HepG2 (cell line): ENCODE measurements around the gene ATP9B. TPM values are rescaled to one million over a fixed set of nuclear protein-coding genes. Genes with fewer than 3 reads are reported as not detected.

Source experiments
- ATAC-seq: fragments of 200-7000 bp; cut with Tn5 transposase; 3 replicates; pipeline ENCODE4 v1.9.1; 2020; ENCODE audit warnings: mild to moderate bottlenecking, moderate library complexity
- BruUV-seq: library from RNA; stranded (reverse); fragments of 400-500 nt; replicated peaks from 2 replicates; lab custom pipeline; 2021; lab: Mats Ljungman, UMichigan
- CTCF ChIA-PET: fragments of 300-600 bp; formaldehyde crosslinking; extraction: SDS; loops from one replicate; lab custom pipeline; 2021; ENCODE audit warnings: low total read pairs, inconsistent platforms, low intra/inter-chr PET ratio; lab: Yijun Ruan, JAX
- POLR2A ChIA-PET: fragments of 350-600 bp; sonication (Branson Sonifier 250); formaldehyde crosslinking; loops from one replicate; lab custom pipeline; 2020; ENCODE audit warnings: antibody characterized with exemption, inconsistent platforms; lab: Yijun Ruan, JAX
- DNase-seq: peaks from one replicate; pipeline ENCODE4 v3.0.0-alpha.2; 2015; ENCODE audit warnings: low spot score
- FAIRE-seq: peaks from 3 replicates; lab custom pipeline; 2011; peaks lifted over from hg19 to GRCh38; lab: Jason Lieb, UNC
- H2AFZ ChIP-seq: one replicate; pipeline ENCODE4 v1.6.1; 2011; ENCODE audit warnings: low read length, inconsistent platforms
- H3K27ac ChIP-seq: fragments of 300-600 bp; 3 replicates; pipeline ENCODE4 v1.8.0; 2011; ENCODE audit warnings: mixed run types, mild to moderate bottlenecking, mixed read lengths, low read length, inconsistent platforms; ENCODE audit not compliant: insufficient read depth; ENCODE audit errors: extremely low read length
- H3K27me3 ChIP-seq, 2 experiments: fragments of 200-600 bp in 1 of 2; 2 replicates in 1 of 2; 3 replicates in 1 of 2; pipeline versions ENCODE4 v1.6.0 to v1.8.0; 2011; ENCODE audit warnings: low read length in 2 of 2, mild to moderate bottlenecking in 2 of 2, moderate library complexity in 2 of 2, inconsistent platforms in 1 of 2; ENCODE audit not compliant: insufficient read depth in 2 of 2, control insufficient read depth in 1 of 2
- H3K36me3 ChIP-seq, 2 experiments: fragments of 200-600 bp in 1 of 2; replicated peaks in 1 of 2; 2 replicates in 1 of 2; 3 replicates in 1 of 2; pipeline versions ENCODE4 v1.5.1 to v1.8.0; 2011; ENCODE audit warnings: low read length in 2 of 2, inconsistent platforms in 1 of 2; ENCODE audit not compliant: insufficient read depth in 2 of 2, control insufficient read depth in 1 of 2
- H3K4me1 ChIP-seq: 2 replicates; pipeline ENCODE4 v1.5.1; 2012; ENCODE audit warnings: low read length, inconsistent platforms; ENCODE audit not compliant: insufficient read depth
- H3K4me2 ChIP-seq: 2 replicates; pipeline ENCODE4 v1.6.0; 2011; ENCODE audit warnings: low read depth, low read length, inconsistent platforms
- H3K4me3 ChIP-seq, 3 experiments: fragments of 200-600 bp in 1 of 3; sonication (generic), shearing (Covaris generic) in 1 of 3; replicated peaks in 1 of 3; 2 replicates each; pipeline ENCODE4 v1.5.1; 2011 to 2016; ENCODE audit warnings: low read length in 3 of 3, inconsistent platforms in 2 of 3, low read depth in 2 of 3, mild to moderate bottlenecking in 2 of 3, control low read depth in 1 of 3, mixed read lengths in 1 of 3; ENCODE audit not compliant: insufficient read depth in 1 of 3
- H3K79me2 ChIP-seq: one replicate; pipeline ENCODE4 v1.6.1; 2011; ENCODE audit warnings: low read length, inconsistent platforms; ENCODE audit not compliant: insufficient read depth
- H3K9ac ChIP-seq: 2 replicates; pipeline ENCODE4 v1.6.0; 2011; ENCODE audit warnings: mild to moderate bottlenecking, low read depth, low read length, inconsistent platforms; ENCODE audit not compliant: insufficient read depth
- H3K9me3 ChIP-seq: 2 replicates; pipeline ENCODE4 v1.5.1; 2012; ENCODE audit warnings: mild to moderate bottlenecking, low read length
- H4K20me1 ChIP-seq: 2 replicates; pipeline ENCODE4 v1.6.0; 2011; ENCODE audit warnings: inconsistent platforms, mild to moderate bottlenecking, low read length, moderate library complexity; ENCODE audit not compliant: insufficient read depth
- ARNTL ChIP-seq: sonication (generic); formaldehyde crosslinking; IDR thresholded peaks from 2 replicates; pipeline ENCODE4 v1.4.0; 2020; ENCODE audit warnings: mild to moderate bottlenecking, missing genetic modification reagents
- CBX5 ChIP-seq: sonication (generic); formaldehyde crosslinking; IDR thresholded peaks from 2 replicates; pipeline ENCODE4 v1.4.0; 2020; ENCODE audit warnings: missing genetic modification reagents, borderline replicate concordance
- HMGA1 ChIP-seq: sonication (generic); formaldehyde crosslinking; conservative IDR thresholded peaks from 2 replicates; pipeline ENCODE4 v1.4.0; 2020; ENCODE audit warnings: missing genetic modification reagents
- HOXD1 ChIP-seq: sonication (generic); formaldehyde crosslinking; IDR thresholded peaks from 2 replicates; pipeline ENCODE4 v1.5.0; 2020; ENCODE audit warnings: missing genetic modification reagents
- JDP2 ChIP-seq: sonication (generic); formaldehyde crosslinking; IDR thresholded peaks from 2 replicates; pipeline ENCODE4 v1.8.1; 2022; ENCODE audit warnings: missing genetic modification reagents, borderline replicate concordance
- MEIS2 ChIP-seq: sonication (generic); formaldehyde crosslinking; IDR thresholded peaks from 2 replicates; pipeline ENCODE4 v1.9.0; 2021; ENCODE audit warnings: mild to moderate bottlenecking, missing genetic modification reagents
- NBN ChIP-seq: fragments of 450-650 bp; conservative IDR thresholded peaks from 2 replicates; pipeline ENCODE4 v1.6.1; 2017
- NFE2L2 ChIP-seq: fragments of 150-350 bp; IDR thresholded peaks from 2 replicates; pipeline ENCODE4 v1.6.1; 2014; ENCODE audit warnings: low read length
- REPIN1 ChIP-seq: sonication (generic); formaldehyde crosslinking; IDR thresholded peaks from 2 replicates; pipeline ENCODE4 v1.8.0; 2022; ENCODE audit warnings: missing genetic modification reagents, low read depth, mild to moderate bottlenecking, borderline replicate concordance
- SOX13 ChIP-seq, 3 experiments: fragments of 450-650 bp in 1 of 3; sonication (generic) in 1 of 3; formaldehyde crosslinking in 1 of 3; IDR thresholded peaks in 2 of 3; conservative IDR thresholded peaks in 1 of 3; 2 replicates each; pipeline versions ENCODE4 v1.5.0 to v1.6.1; 2016 to 2020; ENCODE audit warnings: antibody characterized with exemption in 1 of 3, mild to moderate bottlenecking in 1 of 3, missing compliant biosample characterization in 1 of 3, missing genetic modification reagents in 1 of 3, moderate library complexity in 1 of 3
- ZBTB3 ChIP-seq: sonication (generic); formaldehyde crosslinking; IDR thresholded peaks from 2 replicates; pipeline ENCODE4 v1.4.0; 2020; ENCODE audit warnings: low read depth, mild to moderate bottlenecking, moderate library complexity, missing genetic modification reagents, borderline replicate concordance
- ZFP36L2 ChIP-seq: sonication (generic); formaldehyde crosslinking; IDR thresholded peaks from 2 replicates; pipeline ENCODE4 v1.4.0; 2020; ENCODE audit warnings: missing genetic modification reagents
- ZNF101 ChIP-seq: sonication (generic); formaldehyde crosslinking; IDR thresholded peaks from 2 replicates; pipeline ENCODE4 v1.4.0; 2020; ENCODE audit warnings: mild to moderate bottlenecking, low read depth, missing genetic modification reagents, borderline replicate concordance
- ZNF33B ChIP-seq: sonication (generic); formaldehyde crosslinking; IDR thresholded peaks from 2 replicates; pipeline ENCODE4 v1.5.1; 2020; ENCODE audit warnings: mild to moderate bottlenecking, missing genetic modification reagents
- ZNF850 ChIP-seq: sonication (generic); formaldehyde crosslinking; conservative IDR thresholded peaks from 2 replicates; pipeline ENCODE4 v1.9.0; 2021; ENCODE audit warnings: mild to moderate bottlenecking, missing genetic modification reagents
- WGBS: methylation state at CpG from one replicate; pipeline ENCODE4 v1.1.6; 2017; ENCODE audit warnings: low lambda C conversion rate; 5-methylcytosine and 5-hydroxymethylcytosine counted together
- in situ Hi-C: cut with HindIII; loops from 2 replicates; pipeline ENCODE4 v1.10.0; 2017; ENCODE audit warnings: low pct_unique_long_range_greater_than_20kb; ENCODE audit not compliant: extremely low pct_ligation_motif_present
- intact Hi-C: fragments of 100-400 bp; cut with micrococcal nuclease; formaldehyde crosslinking; loops from one replicate; pipeline ENCODE4 v1.10.0; 2022; ENCODE audit not compliant: unreplicated experiment
- polyA plus RNA-seq, 8 experiments: library from polyadenylated mRNA; depleted of rRNA in 3 of 8; stranded (reverse) in 7 of 8; unstranded in 1 of 8; fragments of >200 nt; fragmentation: Illumina TruSeq in 4 of 8; extraction: Trizol in 4 of 8; gene quantifications; 2 replicates each; pipeline versions ENCODE4 v1.2.1 to v1.2.3, GENCODE V29; 2011 to 2016; ENCODE audit warnings: low read depth in 4 of 8, missing spikeins in 1 of 8, mixed read lengths in 1 of 8; ENCODE audit not compliant: insufficient read depth in 1 of 8
- total RNA-seq, 5 experiments: library from RNA; depleted of rRNA; stranded (reverse); fragments of >200 nt; fragmentation: Illumina TruSeq; extraction: Trizol; gene quantifications; 2 replicates each; pipeline ENCODE4 v1.2.3, GENCODE V29; 2016; ENCODE audit warnings: low read depth in 1 of 5
- TF ChIP-seq, protein P1 (sequence below): sonication (generic); formaldehyde crosslinking; IDR thresholded peaks from 2 replicates; pipeline ENCODE4 v1.4.0; 2020; ENCODE audit warnings: mild to moderate bottlenecking, missing genetic modification reagents
- TF ChIP-seq, protein P2 (sequence below): sonication (generic); formaldehyde crosslinking; IDR thresholded peaks from 2 replicates; pipeline ENCODE4 v1.4.0; 2020; ENCODE audit warnings: missing genetic modification reagents
- TF ChIP-seq, protein P3 (sequence below): IDR thresholded peaks from 2 replicates; pipeline ENCODE4 v1.6.1; 2018; ENCODE audit warnings: missing genetic modification reagents, mild to moderate bottlenecking, missing compliant biosample characterization
- TF ChIP-seq, protein P4 (sequence below): sonication (generic); formaldehyde crosslinking; IDR thresholded peaks from 2 replicates; pipeline ENCODE4 v1.8.0; 2023; ENCODE audit warnings: mild to moderate bottlenecking, missing genetic modification reagents

ATP9B gene
- total and polyA plus RNA-seq, 2 of the 13 experiments (the other 11 are each of a cell fraction or from before 2014, with no cell fraction given): 10.8 to 11.3 TPM

DNA sequence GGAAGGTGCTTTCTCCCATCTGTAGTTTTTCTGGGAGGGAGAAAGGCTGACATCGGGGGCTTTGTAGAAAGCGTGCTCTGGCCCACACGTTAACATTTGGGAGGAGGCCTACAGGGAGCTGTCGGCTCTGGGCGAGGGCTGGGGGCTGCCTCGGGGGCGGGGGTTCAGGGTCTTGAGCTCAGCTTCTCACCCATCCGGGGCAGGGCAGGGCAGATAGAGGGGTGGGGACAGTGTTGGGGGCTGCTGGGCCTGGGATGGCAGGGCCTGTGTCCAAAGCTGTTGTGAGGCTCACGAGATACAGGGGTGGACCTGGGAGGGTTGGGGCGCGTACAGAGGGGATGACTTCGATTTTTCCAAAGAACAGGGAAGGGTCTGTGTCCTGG, 353.6 kb downstream of the ATP9B start:
- in situ Hi-C loops: no loop called here
- POLR2A ChIA-PET: no interaction called here

More for the DNA sequence above, 353.6 kb downstream of the ATP9B start:
- BruUV-seq: no TSS peak
- Histone ChIP-seq H3K4me1 (no peaks in the 10 kb centered on the region), H3K36me3 (no peaks in the 10 kb centered on the region), H2AFZ (no peak overlapping the region), H3K4me3 (no peak overlapping the region), H4K20me1 (0 out of 2 replicates have a peak, but pooled peaks cover 2% of the 10 kb centered on the region), H3K9ac (no peak overlapping the region), H3K4me2 (no peak overlapping the region), H3K79me2 (no peaks in the 10 kb centered on the region), H3K27ac (no peak overlapping the region), H3K9me3 (no peaks in the 10 kb centered on the region), H3K27me3 (peaks cover 18 to 79% of the 10 kb centered on the region in 2 experiments; a peak in 4 of 5 replicates)
- CTCF ChIA-PET: no interaction called here
- no peak for FAIRE-seq
- no peak for ATAC-seq
- WGBS: 30% methylated on average over 7 of the region's 12 CpGs
- TF ChIP-seq HMGA1 (CRISPR knock-in tag) (no peak), NFE2L2 (no peak), CBX5 (CRISPR knock-in tag) (no peak), MEIS2 (CRISPR knock-in tag) (no peak), ZNF101 (no peak), ZNF850 (CRISPR knock-in tag) (no peak), HOXD1 (CRISPR knock-in tag) (no peak), REPIN1 (CRISPR knock-in tag) (no peak), ZBTB3 (CRISPR knock-in tag) (no peak), ARNTL (no peak), SOX13 (IDR thresholded peaks at IDR 0.05) (no peak), SOX13 (CRISPR knock-in tag; conservative IDR thresholded peaks at IDR 0.05 in 1 of 2, IDR thresholded peaks at IDR 0.05 in 1 of 2) (no peak), ZNF33B (no peak), JDP2 (CRISPR knock-in tag) (no peak), ZFP36L2 (no peak), NBN (no peak)
- TF ChIP-seq, protein P1, sequence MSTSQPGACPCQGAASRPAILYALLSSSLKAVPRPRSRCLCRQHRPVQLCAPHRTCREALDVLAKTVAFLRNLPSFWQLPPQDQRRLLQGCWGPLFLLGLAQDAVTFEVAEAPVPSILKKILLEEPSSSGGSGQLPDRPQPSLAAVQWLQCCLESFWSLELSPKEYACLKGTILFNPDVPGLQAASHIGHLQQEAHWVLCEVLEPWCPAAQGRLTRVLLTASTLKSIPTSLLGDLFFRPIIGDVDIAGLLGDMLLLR: no peak
- TF ChIP-seq, protein P2, sequence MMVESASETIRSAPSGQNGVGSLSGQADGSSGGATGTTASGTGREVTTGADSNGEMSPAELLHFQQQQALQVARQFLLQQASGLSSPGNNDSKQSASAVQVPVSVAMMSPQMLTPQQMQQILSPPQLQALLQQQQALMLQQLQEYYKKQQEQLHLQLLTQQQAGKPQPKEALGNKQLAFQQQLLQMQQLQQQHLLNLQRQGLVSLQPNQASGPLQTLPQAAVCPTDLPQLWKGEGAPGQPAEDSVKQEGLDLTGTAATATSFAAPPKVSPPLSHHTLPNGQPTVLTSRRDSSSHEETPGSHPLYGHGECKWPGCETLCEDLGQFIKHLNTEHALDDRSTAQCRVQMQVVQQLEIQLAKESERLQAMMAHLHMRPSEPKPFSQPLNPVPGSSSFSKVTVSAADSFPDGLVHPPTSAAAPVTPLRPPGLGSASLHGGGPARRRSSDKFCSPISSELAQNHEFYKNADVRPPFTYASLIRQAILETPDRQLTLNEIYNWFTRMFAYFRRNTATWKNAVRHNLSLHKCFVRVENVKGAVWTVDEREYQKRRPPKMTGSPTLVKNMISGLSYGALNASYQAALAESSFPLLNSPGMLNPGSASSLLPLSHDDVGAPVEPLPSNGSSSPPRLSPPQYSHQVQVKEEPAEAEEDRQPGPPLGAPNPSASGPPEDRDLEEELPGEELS (CRISPR knock-in tag): no peak
- TF ChIP-seq, protein P3, sequence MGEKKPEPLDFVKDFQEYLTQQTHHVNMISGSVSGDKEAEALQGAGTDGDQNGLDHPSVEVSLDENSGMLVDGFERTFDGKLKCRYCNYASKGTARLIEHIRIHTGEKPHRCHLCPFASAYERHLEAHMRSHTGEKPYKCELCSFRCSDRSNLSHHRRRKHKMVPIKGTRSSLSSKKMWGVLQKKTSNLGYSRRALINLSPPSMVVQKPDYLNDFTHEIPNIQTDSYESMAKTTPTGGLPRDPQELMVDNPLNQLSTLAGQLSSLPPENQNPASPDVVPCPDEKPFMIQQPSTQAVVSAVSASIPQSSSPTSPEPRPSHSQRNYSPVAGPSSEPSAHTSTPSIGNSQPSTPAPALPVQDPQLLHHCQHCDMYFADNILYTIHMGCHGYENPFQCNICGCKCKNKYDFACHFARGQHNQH (CRISPR knock-in tag): no peak
- TF ChIP-seq, protein P4, sequence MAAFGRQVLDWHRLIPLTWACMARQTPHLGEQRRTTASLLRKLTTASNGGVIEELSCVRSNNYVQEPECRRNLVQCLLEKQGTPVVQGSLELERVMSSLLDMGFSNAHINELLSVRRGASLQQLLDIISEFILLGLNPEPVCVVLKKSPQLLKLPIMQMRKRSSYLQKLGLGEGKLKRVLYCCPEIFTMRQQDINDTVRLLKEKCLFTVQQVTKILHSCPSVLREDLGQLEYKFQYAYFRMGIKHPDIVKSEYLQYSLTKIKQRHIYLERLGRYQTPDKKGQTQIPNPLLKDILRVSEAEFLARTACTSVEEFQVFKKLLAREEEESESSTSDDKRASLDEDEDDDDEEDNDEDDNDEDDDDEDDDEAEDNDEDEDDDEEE (CRISPR knock-in tag): no peak
- intact Hi-C loops: no loop called here
- DNase-seq: no peak
